SK-N-SH (cell line): ENCODE results near the gene LCE7A. TPM values are rescaled to one million over a fixed set of nuclear protein-coding genes. Genes with fewer than 3 reads are reported as not detected.

ENCODE experiments used
- CTCF ChIA-PET: fragments of 300-600, 350-600 bp; formaldehyde crosslinking; extraction: SDS; loops from one replicate; lab custom pipeline; 2021; lab: Yijun Ruan, JAX
- POLR2A ChIA-PET: fragments of 350-600 bp; sonication (Branson Sonifier 250); formaldehyde crosslinking; extraction: SDS; loops from one replicate; lab custom pipeline; 2020; ENCODE audit warnings: antibody characterized with exemption, inconsistent platforms; lab: Yijun Ruan, JAX
- DNase-seq: peaks from one replicate; pipeline ENCODE4 v3.0.0; 2012
- H2AFZ ChIP-seq: fragments of 200-600 bp; sonication (generic); 2 replicates; pipeline ENCODE4 v1.8.1; 2016; ENCODE audit warnings: antibody characterized with exemption, mild to moderate bottlenecking, low read depth
- H3F3A ChIP-seq: fragments of 200-600 bp; sonication (generic); replicated peaks from 2 replicates; pipeline ENCODE3; 2016; ENCODE audit warnings: antibody characterized with exemption, mild to moderate bottlenecking; ENCODE audit not compliant: insufficient read depth
- H3K27ac ChIP-seq, 2 experiments: fragments of 200-500 bp in 1 of 2; fragments of 200-600 bp in 1 of 2; sonication (Bioruptor generic) in 1 of 2; sonication (generic), shearing (Covaris generic) in 1 of 2; 2 replicates each; pipeline versions ENCODE4 v1.5.1 to v1.6.1; 2014 to 2016; ENCODE audit warnings: low read depth in 2 of 2, inconsistent platforms in 1 of 2, low read length in 1 of 2, mild to moderate bottlenecking in 1 of 2, mixed read lengths in 1 of 2
- H3K27me3 ChIP-seq: fragments of 200-600 bp; sonication (generic), shearing (Covaris generic); 2 replicates; pipeline ENCODE4 v1.6.1; 2016; ENCODE audit warnings: mixed run types; ENCODE audit not compliant: insufficient read depth
- H3K36me3 ChIP-seq, 2 experiments: fragments of 200-500 bp in 1 of 2; fragments of 200-600 bp in 1 of 2; sonication (Bioruptor generic) in 1 of 2; sonication (generic) in 1 of 2; replicated peaks in 1 of 2; 2 replicates each; pipeline versions ENCODE3 to v1.5.1; 2014 to 2016; ENCODE audit warnings: low read length in 1 of 2, mild to moderate bottlenecking in 1 of 2; ENCODE audit not compliant: insufficient read depth in 2 of 2, control insufficient read depth in 1 of 2
- H3K4me1 ChIP-seq, 2 experiments: fragments of 200-500 bp in 1 of 2; fragments of 200-600 bp in 1 of 2; sonication (Bioruptor generic) in 1 of 2; sonication (generic), shearing (Covaris generic) in 1 of 2; 2 replicates each; pipeline versions ENCODE4 v1.5.1 to v1.6.1; 2014 to 2016; ENCODE audit warnings: low read depth in 1 of 2, low read length in 1 of 2, mixed run types in 1 of 2; ENCODE audit not compliant: insufficient read depth in 2 of 2, control insufficient read depth in 1 of 2
- H3K4me2 ChIP-seq: fragments of 200-600 bp; sonication (generic), shearing (Covaris generic); 2 replicates; pipeline ENCODE4 v1.6.1; 2017; ENCODE audit warnings: mixed run types
- H3K4me3 ChIP-seq, 2 experiments: fragments of 200-500 bp in 1 of 2; fragments of 200-600 bp in 1 of 2; sonication (Bioruptor generic) in 1 of 2; sonication (generic), shearing (Covaris generic) in 1 of 2; 2 replicates each; pipeline versions ENCODE4 v1.5.1 to v1.8.1; 2014 to 2016; ENCODE audit warnings: low read depth in 2 of 2, inconsistent platforms in 1 of 2, low read length in 1 of 2, mild to moderate bottlenecking in 1 of 2, mixed read lengths in 1 of 2, moderate library complexity in 1 of 2
- H3K79me2 ChIP-seq: fragments of 200-600 bp; sonication (generic); 2 replicates; pipeline ENCODE4 v1.8.1; 2017; ENCODE audit warnings: mild to moderate bottlenecking; ENCODE audit not compliant: insufficient read depth
- H3K9ac ChIP-seq: fragments of 200-600 bp; sonication (generic); 2 replicates; pipeline ENCODE4 v1.6.1; 2017; ENCODE audit warnings: mixed run types
- H3K9me2 ChIP-seq: fragments of 200-600 bp; sonication (generic); 2 replicates; pipeline ENCODE4 v1.6.1; 2017; ENCODE audit warnings: mixed run types
- H3K9me3 ChIP-seq: fragments of 200-600 bp; sonication (generic); 2 replicates; pipeline ENCODE4 v1.6.1; 2017; ENCODE audit warnings: mixed run types, mild to moderate bottlenecking, moderate library complexity
- H4K20me1 ChIP-seq: fragments of 200-600 bp; sonication (generic); 2 replicates; pipeline ENCODE4 v1.6.1; 2017; ENCODE audit warnings: mild to moderate bottlenecking, mixed run types; ENCODE audit not compliant: insufficient read depth
- ELF1 ChIP-seq: IDR thresholded peaks from 2 replicates; pipeline ENCODE4 v1.4.0; 2012
- GABPA ChIP-seq: IDR thresholded peaks from 2 replicates; pipeline ENCODE4 v1.4.0; 2012; ENCODE audit warnings: low read depth, mild to moderate bottlenecking
- GATA2 ChIP-seq: sonication (generic); formaldehyde crosslinking; IDR thresholded peaks from 2 replicates; pipeline ENCODE4 v1.5.0; 2020; ENCODE audit warnings: mild to moderate bottlenecking, missing genetic modification reagents
- JUND ChIP-seq: IDR thresholded peaks from 2 replicates; pipeline ENCODE4 v1.4.0; 2012
- POLR2AphosphoS5 ChIP-seq: IDR thresholded peaks from 2 replicates; pipeline ENCODE4 v1.6.1; 2012; ENCODE audit warnings: low read depth, low read length
- RAD21 ChIP-seq: IDR thresholded peaks from 2 replicates; pipeline ENCODE4 v1.6.1; 2012; ENCODE audit warnings: mild to moderate bottlenecking, low read length
- RCOR1 ChIP-seq: fragments of 150-350 bp; IDR thresholded peaks from 2 replicates; pipeline ENCODE4 v1.6.1; 2017; ENCODE audit warnings: antibody characterized with exemption, low read length
- RFX5 ChIP-seq: IDR thresholded peaks from 2 replicates; pipeline ENCODE4 v1.6.1; 2012; ENCODE audit warnings: mild to moderate bottlenecking, improper control_type of control experiment, low read length
- RXRA ChIP-seq: IDR thresholded peaks from 2 replicates; pipeline ENCODE4 v1.4.0; 2012; ENCODE audit warnings: low read depth, mild to moderate bottlenecking, borderline replicate concordance
- SMC3 ChIP-seq: IDR thresholded peaks from 2 replicates; pipeline ENCODE4 v1.6.1; 2012; ENCODE audit warnings: low read depth, low read length, improper control_type of control experiment
- TCF12 ChIP-seq: IDR thresholded peaks from 2 replicates; pipeline ENCODE4 v1.4.0; 2012
- WGBS: methylation state at CpG from one replicate; pipeline ENCODE4 v1.1.6; 2017; ENCODE audit warnings: low lambda C conversion rate; 5-methylcytosine and 5-hydroxymethylcytosine counted together
- polyA plus RNA-seq, 3 experiments: library from polyadenylated mRNA; depleted of rRNA; stranded (reverse); fragments of >200 nt; gene quantifications; 2 replicates each; pipeline ENCODE4 v1.2.3, GENCODE V29; 2012
- TF ChIP-seq, protein P1 (sequence below): fragments of 200-600 bp; sonication (generic); IDR thresholded peaks from 2 replicates; pipeline ENCODE4 v1.6.1; 2017; ENCODE audit warnings: antibody characterized with exemption, mild to moderate bottlenecking, moderate library complexity
- TF ChIP-seq, protein P2 (sequence below): IDR thresholded peaks from 2 replicates; pipeline ENCODE4; 2012
- TF ChIP-seq, protein P3 (sequence below): fragments of 150-350 bp; IDR thresholded peaks from 2 replicates; pipeline ENCODE4 v1.6.1; 2017; ENCODE audit warnings: antibody characterized with exemption, low read length, low read depth, borderline replicate concordance

The LCE7A gene, protein sequence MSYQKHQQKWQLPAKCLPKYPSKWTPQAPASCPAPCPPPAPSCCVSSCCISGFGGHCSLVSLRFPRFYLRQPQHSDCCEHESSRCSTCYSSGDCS
- polyA plus RNA-seq (2012; rRNA removed) = not detected in 2 replicates
- not detected in 2 replicates for polyA plus RNA-seq (2012; cell fraction: cytosol; rRNA removed)
- not detected in 2 replicates for polyA plus RNA-seq (2012; cell fraction: nucleus; rRNA removed)

DNA sequence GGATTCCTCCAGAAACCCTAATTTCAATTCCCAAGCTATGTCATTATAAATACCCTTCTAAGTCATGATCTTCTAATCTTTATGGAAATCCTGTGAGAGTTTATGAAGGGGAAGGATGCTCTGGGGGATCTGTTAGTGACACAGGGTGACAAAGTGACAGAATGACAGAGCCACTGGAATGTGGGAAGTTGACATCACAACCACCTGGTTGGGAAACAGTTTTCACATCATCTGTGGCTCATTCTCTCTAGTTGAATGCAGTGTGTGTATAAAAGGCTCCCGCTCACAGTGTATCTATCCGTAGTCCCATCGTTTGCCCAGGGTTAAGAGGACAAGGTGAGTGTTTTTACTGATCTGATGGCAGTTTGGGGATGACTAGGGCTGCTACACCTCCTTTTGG, at the start of gene LCE7A:
Gene LCE7A, plus strand, starts transcription at position 301 of the 400 bp plus-strand sequence. CDS start 702 bp downstream, outside the sequence.
- H3K79me2 ChIP-seq = no peaks in the 10 kb centered on the region
- H3K4me1 ChIP-seq = no peaks in the 10 kb centered on the region
- no peaks in the 10 kb centered on the region for H3K9me2 ChIP-seq
- no peak for DNase-seq
- H2AFZ ChIP-seq = no peak within 1 kb of the TSS
- no peaks in the 10 kb centered on the region; the same call in 1 of the 2 replicates for H3K27me3 ChIP-seq
- ChIA-PET CTCF (interaction anchor here (0.6 to 2.7 kb wide), 3 partner anchors 10 to 451 kb away, joined by 4 to 12 read pairs (median 5); no protein-coding TSS in a partner anchor), POLR2A (no interaction called here)
- no peaks in the 10 kb centered on the region for H3F3A ChIP-seq
- H3K4me2 ChIP-seq = no peak within 1 kb of the TSS
- no peak within 1 kb of the TSS for H3K4me3 ChIP-seq
- no peaks in the 10 kb centered on the region for H4K20me1 ChIP-seq
- H3K9me3 ChIP-seq = no peaks in the 10 kb centered on the region
- H3K36me3 ChIP-seq = no peaks in the 10 kb centered on the region
- no peak within 1 kb of the TSS for H3K27ac ChIP-seq
- 2% methylated on average over 3 of the region's 3 CpGs for WGBS
- no peak for TF ChIP-seq JUND
- no peak for TF ChIP-seq ELF1
- TF ChIP-seq, protein P1, sequence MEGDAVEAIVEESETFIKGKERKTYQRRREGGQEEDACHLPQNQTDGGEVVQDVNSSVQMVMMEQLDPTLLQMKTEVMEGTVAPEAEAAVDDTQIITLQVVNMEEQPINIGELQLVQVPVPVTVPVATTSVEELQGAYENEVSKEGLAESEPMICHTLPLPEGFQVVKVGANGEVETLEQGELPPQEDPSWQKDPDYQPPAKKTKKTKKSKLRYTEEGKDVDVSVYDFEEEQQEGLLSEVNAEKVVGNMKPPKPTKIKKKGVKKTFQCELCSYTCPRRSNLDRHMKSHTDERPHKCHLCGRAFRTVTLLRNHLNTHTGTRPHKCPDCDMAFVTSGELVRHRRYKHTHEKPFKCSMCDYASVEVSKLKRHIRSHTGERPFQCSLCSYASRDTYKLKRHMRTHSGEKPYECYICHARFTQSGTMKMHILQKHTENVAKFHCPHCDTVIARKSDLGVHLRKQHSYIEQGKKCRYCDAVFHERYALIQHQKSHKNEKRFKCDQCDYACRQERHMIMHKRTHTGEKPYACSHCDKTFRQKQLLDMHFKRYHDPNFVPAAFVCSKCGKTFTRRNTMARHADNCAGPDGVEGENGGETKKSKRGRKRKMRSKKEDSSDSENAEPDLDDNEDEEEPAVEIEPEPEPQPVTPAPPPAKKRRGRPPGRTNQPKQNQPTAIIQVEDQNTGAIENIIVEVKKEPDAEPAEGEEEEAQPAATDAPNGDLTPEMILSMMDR = no peak
- TF ChIP-seq RXRA = no peak
- TF ChIP-seq RAD21 = no peak
- no peak for TF ChIP-seq SMC3
- TF ChIP-seq, protein P2, sequence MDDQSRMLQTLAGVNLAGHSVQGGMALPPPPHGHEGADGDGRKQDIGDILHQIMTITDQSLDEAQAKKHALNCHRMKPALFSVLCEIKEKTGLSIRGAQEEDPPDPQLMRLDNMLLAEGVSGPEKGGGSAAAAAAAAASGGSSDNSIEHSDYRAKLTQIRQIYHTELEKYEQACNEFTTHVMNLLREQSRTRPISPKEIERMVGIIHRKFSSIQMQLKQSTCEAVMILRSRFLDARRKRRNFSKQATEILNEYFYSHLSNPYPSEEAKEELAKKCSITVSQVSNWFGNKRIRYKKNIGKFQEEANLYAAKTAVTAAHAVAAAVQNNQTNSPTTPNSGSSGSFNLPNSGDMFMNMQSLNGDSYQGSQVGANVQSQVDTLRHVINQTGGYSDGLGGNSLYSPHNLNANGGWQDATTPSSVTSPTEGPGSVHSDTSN = no peak
- TF ChIP-seq TCF12 = no peak
- no peak for TF ChIP-seq RFX5
- TF ChIP-seq RCOR1 = no peak
- TF ChIP-seq GABPA = no peak
- TF ChIP-seq POLR2AphosphoS5 = no peak
- TF ChIP-seq, protein P3, sequence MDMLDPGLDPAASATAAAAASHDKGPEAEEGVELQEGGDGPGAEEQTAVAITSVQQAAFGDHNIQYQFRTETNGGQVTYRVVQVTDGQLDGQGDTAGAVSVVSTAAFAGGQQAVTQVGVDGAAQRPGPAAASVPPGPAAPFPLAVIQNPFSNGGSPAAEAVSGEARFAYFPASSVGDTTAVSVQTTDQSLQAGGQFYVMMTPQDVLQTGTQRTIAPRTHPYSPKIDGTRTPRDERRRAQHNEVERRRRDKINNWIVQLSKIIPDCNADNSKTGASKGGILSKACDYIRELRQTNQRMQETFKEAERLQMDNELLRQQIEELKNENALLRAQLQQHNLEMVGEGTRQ = no peak
- H3K9ac ChIP-seq = no peak within 1 kb of the TSS

DNA sequence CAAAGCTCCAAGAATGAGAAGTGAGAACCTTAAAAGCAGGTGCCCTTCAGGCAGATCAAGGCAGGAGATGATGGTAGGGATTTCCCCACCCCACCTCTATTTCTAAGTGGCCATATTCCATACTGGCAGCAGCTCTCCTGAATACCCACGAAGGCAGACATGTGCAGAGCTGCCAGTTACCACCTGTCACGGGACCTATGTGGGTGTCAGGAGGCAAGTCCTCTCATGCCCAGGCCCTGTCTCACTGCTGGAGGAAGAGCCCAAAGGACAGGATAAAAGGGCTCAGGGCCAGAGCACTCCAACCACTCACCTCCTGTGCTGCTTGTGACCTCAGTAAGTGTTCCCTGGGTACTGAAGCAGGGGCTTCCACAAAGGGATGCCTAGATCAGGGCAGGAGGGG, 48.7 kb upstream of the LCE7A start:
- no peak for DNase-seq
- Histone ChIP-seq H3F3A (no peaks in the 10 kb centered on the region), H3K9me3 (no peaks in the 10 kb centered on the region), H3K4me1 (no peaks in the 10 kb centered on the region), H3K4me3 (no peak overlapping the region), H3K4me2 (no peak overlapping the region), H4K20me1 (no peaks in the 10 kb centered on the region), H3K27me3 (no peaks in the 10 kb centered on the region), H3K27ac (no peak overlapping the region), H3K9ac (no peak overlapping the region), H3K79me2 (no peaks in the 10 kb centered on the region), H3K36me3 (no peaks in the 10 kb centered on the region), H3K9me2 (no peaks in the 10 kb centered on the region), H2AFZ (no peak overlapping the region)
- ChIA-PET POLR2A (no interaction called here), CTCF (no interaction called here)
- no peak for TF ChIP-seq RCOR1
- no peak for TF ChIP-seq GATA2 (CRISPR knock-in tag)
- no peak for TF ChIP-seq JUND
- TF ChIP-seq ELF1 = no peak
- WGBS = 0% methylated on average over 2 of the region's 2 CpGs
